KMS-11 (cell line): Measurements from ENCODE around the gene RPRD1B.

Experiments used
- H2AFZ ChIP-seq: fragments of 200-600 bp; sonication (generic); 2 replicates; pipeline ENCODE4 v1.6.1; 2016; ENCODE audit warnings: antibody characterized with exemption, mixed run types, low read depth
- H3K27ac ChIP-seq: fragments of 200-600 bp; sonication (generic); 2 replicates; pipeline ENCODE4 v1.6.1; 2016; ENCODE audit warnings: mild to moderate bottlenecking, mixed run types
- H3K27me3 ChIP-seq: fragments of 200-600 bp; sonication (generic); 2 replicates; pipeline ENCODE4 v1.6.1; 2017; ENCODE audit warnings: mild to moderate bottlenecking, low read depth, mixed run types, moderate library complexity; ENCODE audit not compliant: insufficient read depth
- H3K36me3 ChIP-seq: fragments of 200-600 bp; sonication (generic); 2 replicates; pipeline ENCODE4 v1.6.1; 2017; ENCODE audit warnings: mild to moderate bottlenecking, mixed run types; ENCODE audit not compliant: insufficient read depth
- H3K4me1 ChIP-seq: fragments of 200-600 bp; sonication (generic); 2 replicates; pipeline ENCODE4 v1.6.1; 2016; ENCODE audit warnings: mild to moderate bottlenecking, low read depth, mixed run types; ENCODE audit not compliant: poor library complexity, severe bottlenecking
- H3K4me2 ChIP-seq: fragments of 200-600 bp; sonication (generic); 2 replicates; pipeline ENCODE4 v1.7.0; 2016; ENCODE audit warnings: mild to moderate bottlenecking, mixed run types
- H3K4me3 ChIP-seq: fragments of 200-600 bp; sonication (generic); IDR thresholded peaks from 2 replicates; pipeline ENCODE4 v1.6.1; 2017; ENCODE audit warnings: low read depth, low read length, mixed read lengths; ENCODE audit not compliant: insufficient read depth
- H3K79me2 ChIP-seq: fragments of 200-600 bp; sonication (generic); 2 replicates; pipeline ENCODE4 v1.6.1; 2016; ENCODE audit warnings: low read depth, mixed run types; ENCODE audit not compliant: insufficient read depth
- H3K9ac ChIP-seq: fragments of 200-600 bp; sonication (generic); 2 replicates; pipeline ENCODE4 v1.6.1; 2016; ENCODE audit warnings: mild to moderate bottlenecking, mixed run types
- H4K20me1 ChIP-seq: fragments of 200-600 bp; sonication (generic); 2 replicates; pipeline ENCODE4 v1.6.1; 2016; ENCODE audit warnings: mild to moderate bottlenecking, mixed run types; ENCODE audit not compliant: insufficient read depth
- CTCF ChIP-seq: fragments of 200-600 bp; sonication (generic); conservative IDR thresholded peaks from 2 replicates; pipeline ENCODE4 v1.6.1; 2017; ENCODE audit warnings: low read depth, mild to moderate bottlenecking, antibody characterized with exemption, low read length, moderate library complexity, mixed read lengths

The RPRD1B gene

DNA sequence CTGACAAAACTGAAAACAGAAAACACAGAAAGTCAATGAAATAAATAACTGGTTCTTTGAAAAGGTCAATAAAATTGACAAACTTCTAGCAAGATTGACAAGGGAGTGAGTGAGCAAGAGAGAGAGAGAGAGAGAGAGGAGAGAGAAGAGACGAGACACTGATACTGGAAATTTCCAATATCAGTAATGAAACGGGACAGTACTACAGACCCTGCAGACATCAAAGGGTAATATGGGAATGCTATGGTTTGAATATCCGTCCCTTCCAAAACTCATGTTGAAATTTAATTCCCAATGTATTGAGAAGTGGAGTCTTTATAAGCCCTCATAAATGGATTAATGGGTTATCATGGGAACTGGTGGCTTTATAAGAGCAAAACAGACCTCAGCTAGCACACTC lies 4.1 kb upstream of the RPRD1B start:
- Histone ChIP-seq H3K27ac (no peak overlapping the region), H3K27me3 (no peaks in the 10 kb centered on the region), H3K4me1 (peaks cover 30% of the 10 kb centered on the region), H3K9ac (no peak overlapping the region), H3K79me2 (peaks cover 97% of the 10 kb centered on the region), H3K36me3 (peaks cover 4% of the 10 kb centered on the region; the same call in 1 of the 2 replicates), H2AFZ (no peak overlapping the region), H3K4me3 (no peak overlapping the region), H3K4me2 (no peak overlapping the region), H4K20me1 (0 out of 2 replicates have a peak, but pooled peaks cover 13% of the 10 kb centered on the region)
- TF ChIP-seq CTCF = no peak

DNA sequence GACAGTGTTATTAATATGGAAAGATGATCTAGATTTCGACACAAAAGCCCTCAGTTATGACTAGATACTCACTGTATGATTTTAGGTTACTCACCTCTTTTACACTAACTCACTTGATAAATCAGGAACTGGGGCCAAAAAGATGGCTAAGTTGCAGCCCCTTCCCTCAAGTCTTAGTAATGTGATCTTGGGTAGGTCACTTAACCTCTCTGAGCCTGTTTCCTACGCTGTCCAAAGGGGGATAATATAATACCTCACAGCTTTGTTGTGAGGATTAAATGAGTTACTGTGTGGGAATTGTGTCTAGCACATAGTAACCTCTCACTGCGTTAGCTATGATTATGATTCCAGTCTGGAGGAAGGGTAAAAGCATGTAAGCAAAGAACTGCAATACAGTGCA lies 1.6 kb upstream of the RPRD1B start:
- Histone ChIP-seq H4K20me1 (0 out of 2 replicates have a peak, but pooled peaks cover 3% of the 10 kb centered on the region), H3K4me2 (peak overlapping the region; percentile 83), H2AFZ (no peak overlapping the region), H3K27me3 (no peaks in the 10 kb centered on the region), H3K4me3 (no peak overlapping the region), H3K9ac (no peak overlapping the region), H3K27ac (no peak overlapping the region), H3K36me3 (no peaks in the 10 kb centered on the region; the same call in 1 of the 2 replicates), H3K79me2 (peaks cover 97% of the 10 kb centered on the region), H3K4me1 (peaks cover 40% of the 10 kb centered on the region)
- TF ChIP-seq CTCF = no peak

- peaks cover 97% of the 10 kb centered on the region for H3K79me2 ChIP-seq
- no peak overlapping the region for H3K4me3 ChIP-seq
- H2AFZ ChIP-seq = peak overlapping the region; percentile 91
- peaks cover 45% of the 10 kb centered on the region for H3K4me1 ChIP-seq
- peak overlapping the region; percentile 90 for H3K27ac ChIP-seq
- no peak for TF ChIP-seq CTCF
- no peaks in the 10 kb centered on the region; the same call in 1 of the 2 replicates for H3K36me3 ChIP-seq
- H3K4me2 ChIP-seq = peak overlapping the region; percentile 83
- no peaks in the 10 kb centered on the region for H3K27me3 ChIP-seq
- peak overlapping the region; percentile 96 for H3K9ac ChIP-seq
- H4K20me1 ChIP-seq = 0 out of 2 replicates have a peak, but pooled peaks cover 3% of the 10 kb centered on the region
These were observed 789 bp upstream of the RPRD1B start for GRCh38 chr20:38032585-38033329.

DNA sequence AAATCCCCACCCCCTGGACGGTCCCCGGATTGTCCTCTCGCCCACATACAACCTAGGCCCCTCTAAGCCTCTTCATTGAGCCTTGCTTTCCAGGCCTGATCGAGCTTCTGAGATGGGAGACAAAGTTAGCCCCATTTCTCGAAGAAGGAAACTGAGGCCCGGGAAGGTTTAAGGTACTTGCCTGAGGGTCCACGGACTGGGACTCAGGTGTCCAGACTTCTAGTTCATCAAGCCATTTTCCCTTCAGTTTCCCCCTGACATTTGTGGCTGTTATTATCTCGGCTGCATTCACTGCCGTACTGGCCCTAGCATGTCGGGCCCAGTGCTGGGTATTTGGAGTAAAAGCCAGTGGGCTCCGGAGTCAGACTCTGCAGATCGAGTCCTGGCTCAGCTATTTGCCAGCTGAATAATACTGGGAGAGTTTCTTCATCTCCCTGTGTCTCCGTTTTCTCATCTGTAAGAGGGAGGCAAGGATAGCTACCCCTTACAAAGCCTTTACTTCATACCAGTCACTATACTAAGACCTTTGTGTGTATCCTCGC lies 633 bp downstream of the RPRD1B start:
- no peaks in the 10 kb centered on the region; the same call in 1 of the 2 replicates for H3K36me3 ChIP-seq

More for the DNA sequence above, 633 bp downstream of the RPRD1B start:
- H3K4me1 ChIP-seq = peaks cover 41% of the 10 kb centered on the region
- no peaks in the 10 kb centered on the region for H4K20me1 ChIP-seq
- no peak overlapping the region for H3K4me3 ChIP-seq
- H3K79me2 ChIP-seq = peaks cover 97% of the 10 kb centered on the region
- H3K27me3 ChIP-seq = no peaks in the 10 kb centered on the region
- peak overlapping the region; percentile 96 for H3K9ac ChIP-seq
- H2AFZ ChIP-seq = peak overlapping the region; percentile 91
- peak overlapping the region; percentile 83 for H3K4me2 ChIP-seq
- peak overlapping the region; percentile 90 for H3K27ac ChIP-seq
- no peak for TF ChIP-seq CTCF
